VCaP (cell line): ENCODE measurements around the gene NOP58.

Source experiments
- H3K27ac ChIP-seq: fragments of 450-650 bp; 2 replicates; pipeline ENCODE4 v1.5.1; 2017
- CTCF ChIP-seq: fragments of 450-650 bp; conservative IDR thresholded peaks from 2 replicates; pipeline ENCODE4 v1.5.1; 2017; ENCODE audit warnings: mild to moderate bottlenecking, moderate library complexity

The NOP58 gene

GRCh38 chr2:202289394-202290204 lies 24.0 kb downstream of the NOP58 start:
- no peak overlapping the region for H3K27ac ChIP-seq
- no peak for TF ChIP-seq CTCF

- TF ChIP-seq CTCF: no peak
- H3K27ac ChIP-seq: no peak overlapping the region
Measured at GRCh38 chr2:202290316-202290715, 24.8 kb downstream of the NOP58 start.

- no peak overlapping the region for H3K27ac ChIP-seq
- no peak for TF ChIP-seq CTCF
Measured at GRCh38 chr2:202290970-202291369, 25.4 kb downstream of the NOP58 start.

GRCh38 chr2:202299712-202300111 lies 34.1 kb downstream of the NOP58 start:
- no peak for TF ChIP-seq CTCF

GRCh38 chr2:202306034-202306433 lies 40.5 kb downstream of the NOP58 start:
- no peak overlapping the region for H3K27ac ChIP-seq
- no peak for TF ChIP-seq CTCF

More at GRCh38 chr2:202299712-202300111, 34.1 kb downstream of the NOP58 start:
- no peak overlapping the region for H3K27ac ChIP-seq

GRCh38 chr2:202307690-202308089 lies 42.1 kb downstream of the NOP58 start:
- no peak overlapping the region for H3K27ac ChIP-seq
- no peak for TF ChIP-seq CTCF

GRCh38 chr2:202311823-202312388 lies 46.3 kb downstream of the NOP58 start:
- no peak for TF ChIP-seq CTCF
- no peak overlapping the region for H3K27ac ChIP-seq
